Activated T-cell treated with anti-CD3 and anti-CD28 coated beads for 24 hours (primary cell): Measurements from ENCODE around the gene RCAN1.
"Not testable (repeated sequence)": the region's sequence is repeated elsewhere in the genome, so short reads cannot be mapped to it uniquely, and the experiment has no call there.

Experiments used
- DNase-seq: peaks from one replicate; pipeline ENCODE4 v3.0.0-alpha.2; 2020; ENCODE audit warnings: low read depth

Gene RCAN1

GRCh38 chr21:34514576-34515115 lies 100.3 kb downstream of the RCAN1 start:
- no peak for DNase-seq

- no peak for DNase-seq
Observed at GRCh38 chr21:34513129-34513675, 101.7 kb downstream of the RCAN1 start.

- DNase-seq, result no peak
Observed at GRCh38 chr21:34511787-34512455, 103.0 kb downstream of the RCAN1 start, which contains the start of gene KCNE1. Gene KCNE1 (minus strand): TSS chr21:34512210. CDS start chr21:34449634, 62,576 bp downstream.

- DNase-seq, result no peak
Observed at GRCh38 chr21:34511181-34511580, 103.7 kb downstream of the RCAN1 start.

- DNase-seq, result peak; percentile 46
Observed at GRCh38 chr21:34510148-34511142, 104.5 kb downstream of the RCAN1 start.

- DNase-seq, result no peak
Observed at GRCh38 chr21:34509151-34509550, 105.8 kb downstream of the RCAN1 start.

GRCh38 chr21:34504595-34504994 lies 110.3 kb downstream of the RCAN1 start:
- no peak for DNase-seq

- no peak for DNase-seq
Observed at GRCh38 chr21:34502480-34503106, 112.3 kb downstream of the RCAN1 start.

- DNase-seq, result no peak
Observed at GRCh38 chr21:34501716-34502115, 113.2 kb downstream of the RCAN1 start.

GRCh38 chr21:34500191-34500590 lies 114.7 kb downstream of the RCAN1 start:
- no peak for DNase-seq

GRCh38 chr21:34499116-34499515 lies 115.8 kb downstream of the RCAN1 start:
- DNase-seq, result no peak

- no peak for DNase-seq
Observed at GRCh38 chr21:34498623-34499022, 116.3 kb downstream of the RCAN1 start.

GRCh38 chr21:34483854-34484253 lies 131.1 kb downstream of the RCAN1 start:
- DNase-seq, result not testable (repeated sequence)

GRCh38 chr21:34483435-34483834 lies 131.5 kb downstream of the RCAN1 start:
- not testable (repeated sequence) for DNase-seq

GRCh38 chr21:34467333-34467732 lies 147.6 kb downstream of the RCAN1 start:
- not testable (repeated sequence) for DNase-seq
